Heart right ventricle (tissue), 16 donors: Measurements from ENCODE around the gene PTPRJ. TPM values are rescaled to one million over a fixed set of nuclear protein-coding genes. Genes with fewer than 3 reads are reported as not detected.

Experiments
- ATAC-seq, 8 donors: fragments of 200-7000 bp; cut with Tn5 transposase; one replicate each; pipeline ENCODE4 v1.9.1; 2020; ENCODE audit warnings: mild to moderate bottlenecking in 8 of 8, moderate library complexity in 8 of 8, moderate number of reproducible peaks in 1 of 8
- DNase-seq, 2 donors: peaks; one replicate each; pipeline ENCODE4 v3.0.0-alpha.2; 2020
- H3K27ac ChIP-seq, 10 donors: fragments of 200-600 bp; sonication (generic) in 2 of 10; one replicate each; pipeline versions ENCODE4 v1.5.0 to v1.8.0; 2020 to 2022; ENCODE audit warnings: mild to moderate bottlenecking in 3 of 10
- H3K27me3 ChIP-seq, 7 donors: fragments of 200-600 bp; one replicate each; pipeline ENCODE4 v1.8.0; 2021 to 2022; ENCODE audit warnings: mild to moderate bottlenecking in 2 of 7
- H3K36me3 ChIP-seq, 9 donors: fragments of 200-600 bp; sonication (generic) in 1 of 9; one replicate each; pipeline versions ENCODE4 v1.5.0 to v1.8.0; 2020 to 2022; ENCODE audit warnings: mild to moderate bottlenecking in 2 of 9
- H3K4me1 ChIP-seq, 9 donors: fragments of 200-600 bp; sonication (generic) in 1 of 9; one replicate each; pipeline versions ENCODE4 v1.5.0 to v1.8.0; 2020 to 2022; ENCODE audit warnings: mild to moderate bottlenecking in 4 of 9
- H3K4me3 ChIP-seq, 10 donors: fragments of 200-600 bp; sonication (generic) in 2 of 10; one replicate each; pipeline versions ENCODE4 v1.5.0 to v1.8.0; 2020 to 2022; ENCODE audit warnings: mild to moderate bottlenecking in 7 of 10, moderate library complexity in 2 of 10
- H3K9me3 ChIP-seq, 11 donors: fragments of 200-600 bp in 10 of 11; sonication (generic) in 2 of 11; one replicate each; pipeline versions ENCODE4 v1.5.0 to v1.8.0; 2013 to 2022; ENCODE audit warnings: mild to moderate bottlenecking in 2 of 11, control low read depth in 1 of 11, moderate library complexity in 1 of 11
- CTCF ChIP-seq, 9 donors: fragments of 200-600 bp; sonication (generic) in 2 of 9; IDR thresholded peaks; one replicate each; pipeline versions ENCODE4 v1.5.0 to v1.8.0; 2021 to 2022; ENCODE audit warnings: antibody characterized with exemption in 9 of 9, mild to moderate bottlenecking in 5 of 9, moderate library complexity in 1 of 9
- WGBS, 2 donors: extraction: QIAGEN DNeasy Blood & Tissue Kit; methylation state at CpG; one replicate each; pipeline ENCODE4 v1.1.7; 2013; ENCODE audit warnings: inconsistent platforms in 1 of 2; 5-methylcytosine and 5-hydroxymethylcytosine counted together
- intact Hi-C, 10 donors: fragments of 100-400 bp; cut with DNase I; formaldehyde crosslinking; loops; one replicate each; pipeline versions ENCODE4 v1.11.1 to v1.14.2; 2022
- polyA plus RNA-seq, 2 donors: library from polyadenylated mRNA; stranded (reverse); fragments of 200-250 nt; gene quantifications; one replicate each; pipeline ENCODE4 v1.2.3, GENCODE V29; 2013
- total RNA-seq, 10 donors: library from RNA; stranded (reverse); fragmentation: NEBNext Ultra II Directional in 3 of 10; extraction: Animal tissue kit (Norgen Biotek cat#: 25700) in 3 of 10; gene quantifications; one replicate each; pipeline versions ENCODE4 v1.2.1 to v1.2.4, GENCODE V29; 2021 to 2023
- donor health status: Arrhythmogenic right ventricular cardiomyopathy.
- donor health status: ischemic (EF 13 %, LVEDD 7.1; RV severe dilation, severe dysfunction).
- donor health status: healthy with polysubstance abuse.
- donor health status: DM: no; HTN: yes; CAD: no.
- donor health status: DM: no; HTN: no; CAD: no.
- donor health status: ischemic (EF 25% LVEDD 6.9; RV normal size, moderate dysfunction).
- donor health status: ischemic (EF 25% LVEDD 5.7; RV mildly dilated, moderate dysfunction).
- donor health status: healthy.
- donor health status: DM: yes; HTN: yes; CAD: no.
- donor health status: Ischemic cardiomyopathy.
- donor health status: ischemic (EF 35%, LVEDD 5.7; RV mildly dilated, moderate dysfunction).
- donor health status: nonischemic (EF 11% LVEDD 7.7; RV severe dilation, severe dysfunction).
- donor health status: DM: yes; HTN: yes; CAD: no.
- donor health status: PGD.
- donor health status: ischemic (EF 29% LVEDD 5.4; RV normal size, mild dysfunction).
- donor health status: nonischemic (EF 23%, LVEDD 6.1; RV moderate dilation, normal function).

The PTPRJ gene
- total and polyA plus RNA-seq, 12 donors = 0.78 to 22.9 (median 6.7) TPM

DNA sequence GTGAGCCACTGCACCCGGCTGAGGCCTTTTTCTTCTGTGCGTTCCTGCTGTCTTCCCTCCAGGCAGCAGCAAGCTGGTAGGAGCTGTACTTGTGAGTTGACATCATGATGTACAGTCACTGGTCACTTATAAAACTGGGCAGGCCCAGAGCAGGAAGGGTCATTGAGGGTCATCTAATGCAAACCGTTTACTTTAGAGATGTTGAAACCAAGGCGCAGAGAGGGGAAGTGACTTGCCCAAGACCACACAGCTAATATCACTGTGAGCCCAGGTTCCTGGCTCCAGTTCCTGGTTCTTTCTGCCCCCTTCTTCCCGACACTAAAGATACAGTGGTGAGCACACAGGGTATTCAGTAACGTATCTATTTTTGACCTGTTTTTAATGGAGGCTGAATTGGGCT lies 27.3 kb downstream of the PTPRJ start:
- Histone ChIP-seq H3K4me3 (no peak overlapping the region), H3K27ac (peak overlapping the region in 1 of 10 donors; percentile 85), H3K36me3 (no peaks in the 10 kb centered on the region), H3K4me1 (peaks cover 0 to 100% (median 33%) of the 10 kb centered on the region in 9 donors), H3K27me3 (no peaks in the 10 kb centered on the region), H3K9me3 (no peaks in the 10 kb centered on the region)
- TF ChIP-seq CTCF (IDR thresholded peaks at IDR 0.05) = no peak
- DNase-seq (no peak), ATAC-seq (peak in 6 of 8 donors; percentile 26 to 73 (median 42))
- intact Hi-C loops = no loop called here
- WGBS, 2 donors = 69 to 81% methylated on average over 6 of the region's 6 CpGs

DNA sequence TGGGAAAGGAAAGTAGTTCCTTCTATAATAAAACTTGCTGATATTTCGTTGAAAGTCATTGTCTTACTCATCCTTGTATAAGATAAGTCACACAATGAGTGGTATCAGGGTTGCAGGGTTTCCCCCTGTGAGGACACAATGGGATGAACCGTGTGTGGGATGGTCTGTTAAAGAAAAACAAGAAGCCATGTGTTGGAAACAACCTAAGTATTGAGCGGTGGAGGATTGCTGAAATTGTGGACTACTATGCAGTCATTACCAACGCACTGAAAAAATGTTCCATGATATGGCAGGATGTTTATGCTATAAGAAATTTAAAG lies 28.6 kb downstream of the PTPRJ start:
- no peaks in the 10 kb centered on the region for H3K36me3 ChIP-seq
- H3K27ac ChIP-seq = peak overlapping the region in 1 of 10 donors; percentile 85
- peaks cover 0 to 100% (median 28%) of the 10 kb centered on the region in 9 donors for H3K4me1 ChIP-seq
- TF ChIP-seq CTCF (IDR thresholded peaks at IDR 0.05) = no peak
- no peak for ATAC-seq
- 79 to 81% methylated on average over 4 of the region's 4 CpGs for WGBS, 2 donors
- intact Hi-C loops = no loop called here
- no peaks in the 10 kb centered on the region for H3K27me3 ChIP-seq
- no peak for DNase-seq
- H3K9me3 ChIP-seq = no peaks in the 10 kb centered on the region
- H3K4me3 ChIP-seq = no peak overlapping the region

- Histone ChIP-seq H3K27me3 (no peaks in the 10 kb centered on the region), H3K36me3 (no peaks in the 10 kb centered on the region), H3K27ac (peak overlapping the region in 1 of 10 donors; percentile 81), H3K9me3 (no peaks in the 10 kb centered on the region), H3K4me3 (no peak overlapping the region), H3K4me1 (peaks cover 0 to 100% (median 13%) of the 10 kb centered on the region in 9 donors)
- intact Hi-C loops = loop anchor here in 1 of 10 donors (10.0 kb wide), 1 partner anchor 74 kb away; no protein-coding TSS in a partner anchor
- ATAC-seq = no peak
- WGBS, 2 donors = 95 to 96% methylated on average over 3 of the region's 3 CpGs
- TF ChIP-seq CTCF (IDR thresholded peaks at IDR 0.05) = no peak
- DNase-seq = no peak
These were observed 30.9 kb downstream of the PTPRJ start for GRCh38 chr11:48011102-48011797.

GRCh38 chr11:48011798-48012391 lies 31.5 kb downstream of the PTPRJ start:
- ATAC-seq = peak in 2 of 8 donors; percentile 10 to 36
- Histone ChIP-seq H3K36me3 (no peaks in the 10 kb centered on the region), H3K27me3 (no peaks in the 10 kb centered on the region), H3K27ac (peak overlapping the region in 1 of 10 donors; percentile 81), H3K4me3 (no peak overlapping the region), H3K9me3 (no peaks in the 10 kb centered on the region), H3K4me1 (peaks cover 0 to 100% (median 8%) of the 10 kb centered on the region in 9 donors)
- no peak for DNase-seq
- intact Hi-C loops = loop anchor here in 1 of 10 donors (10.0 kb wide), 1 partner anchor 73 kb away; no protein-coding TSS in a partner anchor
- TF ChIP-seq CTCF (IDR thresholded peaks at IDR 0.05) = no peak
- 90 to 93% methylated on average over 9 of the region's 9 CpGs for WGBS, 2 donors
